Activated CD4-positive, alpha-beta T cell treated with anti-CD3 and anti-CD28 coated beads, Interleukin-2, amount 10 ng/mL, durations not matched to agents 7 days and 5 days (primary cell): ENCODE results near the gene GCNT2. TPM values are rescaled to one million over a fixed set of nuclear protein-coding genes. Genes with fewer than 3 reads are reported as not detected.
A peak's percentile ranks its signal among the peaks of the same experiment; 100 is the strongest.
"Not testable (repeated sequence)": the region's sequence is repeated elsewhere in the genome, so short reads cannot be mapped to it uniquely, and the experiment has no call there.

Experiments
- CTCF ChIA-PET: fragments of 350-600 bp; sonication (Branson Sonifier 250); formaldehyde crosslinking; loops from one replicate; lab custom pipeline; 2021; ENCODE audit warnings: antibody characterized with exemption; lab: Charles Lee
- POLR2A ChIA-PET: fragments of 350-600 bp; sonication (Branson Sonifier 250); formaldehyde crosslinking; loops from one replicate; lab custom pipeline; 2021; ENCODE audit warnings: antibody characterized with exemption; lab: Charles Lee
- DNase-seq: peaks from one replicate; pipeline ENCODE4 v3.0.0-alpha.2; 2020
- H3K27ac Mint-ChIP-seq: one replicate; pipeline ENCODE4 v1.8.0; 2021; ENCODE audit warnings: mild to moderate bottlenecking, moderate library complexity, mixed read lengths
- H3K27me3 Mint-ChIP-seq: one replicate; pipeline ENCODE4 v1.8.0; 2021; ENCODE audit warnings: mixed read lengths
- H3K36me3 Mint-ChIP-seq: one replicate; pipeline ENCODE4 v1.8.0; 2021; ENCODE audit warnings: low read depth, mixed read lengths
- H3K4me1 Mint-ChIP-seq: one replicate; pipeline ENCODE4 v1.8.0; 2021; ENCODE audit warnings: mixed read lengths
- H3K4me3 Mint-ChIP-seq: one replicate; pipeline ENCODE4 v1.8.0; 2021; ENCODE audit warnings: mild to moderate bottlenecking, moderate library complexity, mixed read lengths
- H3K9me3 Mint-ChIP-seq: one replicate; pipeline ENCODE4 v1.8.0; 2021; ENCODE audit warnings: mixed read lengths
- total RNA-seq, 2 experiments: library from RNA; stranded (reverse); gene quantifications; one replicate each; pipeline ENCODE4 v1.2.3, GENCODE V29; 2021

Gene GCNT2
- total RNA-seq, 2 experiments from 2014 or later: 5.0 to 5.5 TPM

GRCh38 chr6:10615675-10616074 lies 94.5 kb downstream of the GCNT2 start:
- H3K36me3 Mint-ChIP-seq: no peaks in the 10 kb centered on the region
- CTCF ChIA-PET: no interaction called here
- DNase-seq: no peak
- no peaks in the 10 kb centered on the region for H3K4me1 Mint-ChIP-seq
- H3K4me3 Mint-ChIP-seq: no peak overlapping the region
- H3K9me3 Mint-ChIP-seq: no peaks in the 10 kb centered on the region
- H3K27ac Mint-ChIP-seq: no peak overlapping the region
- no peaks in the 10 kb centered on the region for H3K27me3 Mint-ChIP-seq
- POLR2A ChIA-PET: no interaction called here

DNA sequence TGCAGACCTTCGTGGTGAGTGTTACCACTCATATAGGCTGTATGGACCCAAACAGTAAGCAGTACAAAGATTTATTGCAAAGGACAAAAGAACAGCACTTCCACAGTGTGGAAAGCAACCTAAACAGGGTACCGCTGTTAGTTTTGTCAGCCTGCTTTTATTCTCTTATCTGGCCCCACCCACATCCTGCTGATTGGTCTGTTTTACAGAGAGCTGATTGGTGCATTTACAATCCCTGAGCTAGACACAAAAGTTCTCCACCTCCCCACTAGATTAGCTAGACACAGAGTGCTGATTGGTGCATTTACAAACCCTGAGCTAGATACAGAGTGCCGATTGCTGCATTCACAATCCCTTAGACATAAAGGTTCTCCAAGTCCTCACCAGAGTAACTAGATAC lies 95.1 kb downstream of the GCNT2 start:
- H3K4me3 Mint-ChIP-seq, H3K27ac Mint-ChIP-seq, POLR2A ChIA-PET, H3K36me3 Mint-ChIP-seq, H3K9me3 Mint-ChIP-seq, H3K27me3 Mint-ChIP-seq, H3K4me1 Mint-ChIP-seq, DNase-seq: not testable (repeated sequence)
- CTCF ChIA-PET: interaction anchor here (1.3 kb wide), 1 partner anchor 10 kb away, joined by 3 read pairs; no protein-coding TSS in a partner anchor

DNA sequence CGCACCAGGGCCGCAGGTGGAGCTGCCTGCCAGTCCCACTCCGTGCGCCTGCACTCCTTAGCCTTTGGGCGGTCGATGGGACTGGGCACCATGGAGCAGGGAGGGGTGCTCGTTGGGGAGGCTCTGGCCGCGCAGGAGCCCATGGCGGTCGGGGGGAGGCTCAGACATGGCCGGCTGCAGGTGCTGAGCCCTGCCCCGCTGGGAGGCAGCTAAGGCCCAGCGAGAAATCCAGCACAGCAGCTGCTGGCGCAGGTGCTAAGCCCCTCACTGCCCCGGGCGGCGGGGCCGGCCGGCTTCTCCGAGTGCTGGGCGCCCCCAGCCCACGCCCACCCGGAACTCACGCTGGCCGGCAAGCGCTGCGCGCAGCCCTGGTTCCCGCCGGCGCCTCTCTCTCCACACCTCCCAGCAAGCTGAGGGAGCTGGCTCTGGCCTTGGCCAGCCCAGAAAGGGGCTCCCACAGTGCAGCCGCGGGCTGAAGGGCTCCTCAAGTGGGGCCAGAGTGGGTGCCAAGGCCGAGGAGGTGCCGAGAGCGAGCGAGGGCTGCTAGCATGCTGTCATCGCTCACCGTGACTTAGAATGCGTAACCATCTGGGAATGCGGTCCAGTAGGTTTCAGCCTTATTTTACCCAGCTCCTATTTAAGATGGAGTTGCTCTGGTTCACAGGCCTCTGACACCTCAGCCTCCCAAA lies 96.0 kb downstream of the GCNT2 start:
- no peak overlapping the region for H3K4me3 Mint-ChIP-seq
- peaks cover 8% of the 10 kb centered on the region for H3K36me3 Mint-ChIP-seq
- H3K9me3 Mint-ChIP-seq: no peaks in the 10 kb centered on the region
- H3K4me1 Mint-ChIP-seq: no peaks in the 10 kb centered on the region
- ChIA-PET POLR2A (no interaction called here), CTCF (interaction anchor here (0.6 to 1.3 kb wide), 2 partner anchors 9 to 14 kb away, joined by 3 read pairs; no protein-coding TSS in a partner anchor)
- H3K27ac Mint-ChIP-seq: no peak overlapping the region
- DNase-seq: no peak
- H3K27me3 Mint-ChIP-seq: no peaks in the 10 kb centered on the region

DNA sequence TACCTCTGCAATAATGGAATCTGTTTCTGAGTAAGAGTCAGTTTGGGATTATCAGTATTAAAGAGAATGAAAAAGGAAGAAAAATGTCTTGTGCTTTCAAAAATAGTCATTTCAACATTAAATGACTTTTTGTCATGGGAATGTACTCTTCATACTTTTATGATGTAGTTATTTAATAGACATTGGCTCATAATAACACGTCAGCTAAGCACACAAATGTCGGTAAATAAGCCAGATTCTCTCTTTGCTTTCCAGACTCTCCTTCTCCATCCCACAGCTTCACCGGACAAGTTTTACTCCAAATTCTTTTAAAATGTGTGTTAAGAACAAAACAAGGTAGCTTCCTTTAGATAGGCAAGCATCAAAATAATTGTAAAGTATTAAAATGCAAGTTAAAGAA lies 97.3 kb downstream of the GCNT2 start:
- H3K36me3 Mint-ChIP-seq: peaks cover 13% of the 10 kb centered on the region
- H3K27me3 Mint-ChIP-seq: no peaks in the 10 kb centered on the region
- no peak for DNase-seq
- H3K9me3 Mint-ChIP-seq: peaks cover 3% of the 10 kb centered on the region
- no peak overlapping the region for H3K27ac Mint-ChIP-seq
- H3K4me3 Mint-ChIP-seq: no peak overlapping the region
- CTCF ChIA-PET: no interaction called here
- no peaks in the 10 kb centered on the region for H3K4me1 Mint-ChIP-seq
- POLR2A ChIA-PET: no interaction called here

DNA sequence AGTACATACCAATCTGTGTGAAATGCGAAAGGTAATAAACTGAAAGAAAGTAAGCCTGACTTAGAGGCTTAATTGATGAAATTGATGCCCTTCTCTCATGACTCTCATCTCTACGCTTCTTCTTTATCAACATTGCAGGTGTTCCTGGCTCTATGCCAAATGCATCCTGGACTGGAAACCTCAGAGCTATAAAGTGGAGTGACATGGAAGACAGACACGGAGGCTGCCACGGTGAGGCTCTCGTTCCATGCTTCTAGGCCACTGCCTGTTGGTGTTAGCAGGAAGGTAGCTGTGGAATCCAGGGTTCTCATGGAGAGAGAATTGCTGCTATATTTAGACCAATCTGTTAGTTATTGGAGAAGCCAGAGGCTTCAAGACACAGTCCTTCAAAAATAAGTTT lies 100.1 kb downstream of the GCNT2 start:
- no peak for DNase-seq
- no peaks in the 10 kb centered on the region for H3K27me3 Mint-ChIP-seq
- no peaks in the 10 kb centered on the region for H3K4me1 Mint-ChIP-seq
- peaks cover 35% of the 10 kb centered on the region for H3K36me3 Mint-ChIP-seq
- POLR2A ChIA-PET: no interaction called here
- no peak overlapping the region for H3K27ac Mint-ChIP-seq
- no peak overlapping the region for H3K4me3 Mint-ChIP-seq
- CTCF ChIA-PET: no interaction called here
- peaks cover 10% of the 10 kb centered on the region for H3K9me3 Mint-ChIP-seq

- Mint-ChIP-seq H3K36me3 (peaks cover 35% of the 10 kb centered on the region), H3K27me3 (no peaks in the 10 kb centered on the region), H3K27ac (no peak overlapping the region), H3K4me3 (no peak overlapping the region), H3K9me3 (peaks cover 10% of the 10 kb centered on the region), H3K4me1 (no peaks in the 10 kb centered on the region)
- CTCF ChIA-PET: no interaction called here
- DNase-seq: no peak
- POLR2A ChIA-PET: no interaction called here
These were observed 100.7 kb downstream of the GCNT2 start for GRCh38 chr6:10621847-10622246.

- no peaks in the 10 kb centered on the region for H3K4me1 Mint-ChIP-seq
- no peaks in the 10 kb centered on the region for H3K27me3 Mint-ChIP-seq
- no peak overlapping the region for H3K27ac Mint-ChIP-seq
- no peak for DNase-seq
- H3K4me3 Mint-ChIP-seq: no peak overlapping the region
- H3K9me3 Mint-ChIP-seq: peaks cover 10% of the 10 kb centered on the region
- CTCF ChIA-PET: interaction anchor here (1.1 kb wide), 1 partner anchor 15 kb away, joined by 3 read pairs; no protein-coding TSS in a partner anchor
- peaks cover 35% of the 10 kb centered on the region for H3K36me3 Mint-ChIP-seq
- POLR2A ChIA-PET: no interaction called here
These were observed 103.7 kb downstream of the GCNT2 start for GRCh38 chr6:10624836-10625235.

DNA sequence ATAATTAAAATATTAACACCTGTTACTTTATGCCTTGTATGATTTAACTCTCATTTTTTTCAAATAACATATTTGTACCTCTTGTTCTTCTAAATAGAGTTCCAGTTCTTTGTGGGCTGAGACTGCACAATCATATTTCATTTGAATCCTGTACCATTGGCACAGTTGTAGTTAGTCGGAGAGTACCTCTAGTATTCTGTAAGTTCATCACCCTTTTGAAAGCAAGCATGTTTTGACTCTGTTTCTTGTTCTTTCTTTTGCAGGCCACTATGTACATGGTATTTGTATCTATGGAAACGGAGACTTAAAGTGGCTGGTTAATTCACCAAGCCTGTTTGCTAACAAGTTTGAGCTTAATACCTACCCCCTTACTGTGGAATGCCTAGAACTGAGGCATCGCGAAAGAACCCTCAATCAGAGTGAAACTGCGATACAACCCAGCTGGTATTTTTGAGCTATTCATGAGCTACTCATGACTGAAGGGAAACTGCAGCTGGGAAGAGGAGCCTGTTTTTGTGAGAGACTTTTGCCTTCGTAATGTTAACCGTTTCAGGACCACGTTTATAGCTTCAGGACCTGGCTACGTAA lies 105.1 kb downstream of the GCNT2 start:
- peaks cover 10% of the 10 kb centered on the region for H3K9me3 Mint-ChIP-seq
- CTCF ChIA-PET: interaction anchor here (1.2 kb wide), 1 partner anchor 9 kb away, joined by 3 read pairs; no protein-coding TSS in a partner anchor
- POLR2A ChIA-PET: no interaction called here
- no peak overlapping the region for H3K27ac Mint-ChIP-seq
- no peak overlapping the region for H3K4me3 Mint-ChIP-seq
- H3K27me3 Mint-ChIP-seq: no peaks in the 10 kb centered on the region
- peaks cover 32% of the 10 kb centered on the region for H3K36me3 Mint-ChIP-seq
- no peaks in the 10 kb centered on the region for H3K4me1 Mint-ChIP-seq
- no peak for DNase-seq

- Mint-ChIP-seq H3K27ac (no peak overlapping the region), H3K36me3 (peaks cover 26% of the 10 kb centered on the region), H3K4me3 (no peak overlapping the region), H3K27me3 (no peaks in the 10 kb centered on the region), H3K9me3 (peaks cover 10% of the 10 kb centered on the region), H3K4me1 (no peaks in the 10 kb centered on the region)
- POLR2A ChIA-PET: no interaction called here
- DNase-seq: no peak
- CTCF ChIA-PET: no interaction called here
These were observed 106.6 kb downstream of the GCNT2 start for GRCh38 chr6:10627800-10628199.

- Mint-ChIP-seq H3K4me3 (no peak overlapping the region), H3K27ac (no peak overlapping the region), H3K27me3 (no peaks in the 10 kb centered on the region), H3K9me3 (no peaks in the 10 kb centered on the region), H3K4me1 (peaks cover 5% of the 10 kb centered on the region), H3K36me3 (peaks cover 6% of the 10 kb centered on the region)
- ChIA-PET CTCF (interaction anchor here (0.6 kb wide), 1 partner anchor 23 kb away, joined by 4 read pairs; no protein-coding TSS in a partner anchor), POLR2A (no interaction called here)
- no peak for DNase-seq
These were observed 109.0 kb downstream of the GCNT2 start for GRCh38 chr6:10630178-10630577.

DNA sequence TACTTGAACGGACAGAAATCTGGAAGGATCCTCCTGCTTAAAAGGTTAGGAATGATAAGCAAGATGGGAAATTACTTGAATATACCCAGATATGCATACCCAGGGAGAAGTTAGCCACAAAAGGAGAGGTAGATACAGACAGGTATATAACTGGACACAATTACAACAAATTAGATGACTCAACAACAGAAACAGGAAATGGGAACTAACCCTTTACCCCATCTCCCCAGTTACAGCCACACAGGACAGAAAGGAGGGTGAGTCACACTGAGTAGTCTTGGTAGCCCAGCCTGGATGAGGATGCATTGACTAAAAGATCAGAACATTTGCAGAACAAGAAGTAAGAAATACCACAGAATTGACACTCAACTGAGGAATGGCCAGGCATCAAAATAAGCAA lies 112.1 kb downstream of the GCNT2 start:
- no peak overlapping the region for H3K4me3 Mint-ChIP-seq
- H3K9me3 Mint-ChIP-seq: no peaks in the 10 kb centered on the region
- no peak overlapping the region for H3K27ac Mint-ChIP-seq
- H3K4me1 Mint-ChIP-seq: peaks cover 5% of the 10 kb centered on the region
- H3K36me3 Mint-ChIP-seq: peaks cover 2% of the 10 kb centered on the region
- POLR2A ChIA-PET: no interaction called here
- CTCF ChIA-PET: interaction anchor here (0.6 kb wide), 1 partner anchor 12 kb away, joined by 4 read pairs; no protein-coding TSS in a partner anchor
- DNase-seq: peak; percentile 11
- peaks cover 3% of the 10 kb centered on the region for H3K27me3 Mint-ChIP-seq

GRCh38 chr6:10640412-10640811 lies 119.3 kb downstream of the GCNT2 start:
- DNase-seq: no peak
- ChIA-PET CTCF (interaction anchor here (1.1 kb wide), 1 partner anchor 15 kb away, joined by 3 read pairs; no protein-coding TSS in a partner anchor), POLR2A (no interaction called here)
- peaks cover 22% of the 10 kb centered on the region for H3K27me3 Mint-ChIP-seq
- no peaks in the 10 kb centered on the region for H3K36me3 Mint-ChIP-seq
- H3K4me3 Mint-ChIP-seq: no peak overlapping the region
- H3K9me3 Mint-ChIP-seq: no peaks in the 10 kb centered on the region
- no peak overlapping the region for H3K27ac Mint-ChIP-seq
- H3K4me1 Mint-ChIP-seq: peaks cover 12% of the 10 kb centered on the region

GRCh38 chr6:10641528-10641927 lies 120.4 kb downstream of the GCNT2 start:
- ChIA-PET POLR2A (no interaction called here), CTCF (no interaction called here)
- H3K9me3 Mint-ChIP-seq: no peaks in the 10 kb centered on the region
- H3K36me3 Mint-ChIP-seq: no peaks in the 10 kb centered on the region
- DNase-seq: no peak
- no peak overlapping the region for H3K27ac Mint-ChIP-seq
- no peak overlapping the region for H3K4me3 Mint-ChIP-seq
- peaks cover 23% of the 10 kb centered on the region for H3K27me3 Mint-ChIP-seq
- peaks cover 13% of the 10 kb centered on the region for H3K4me1 Mint-ChIP-seq
